Stimulated activated naive CD8-positive, alpha-beta T cell treated with anti-CD3 and anti-CD28 coated beads, Interleukin-15, amount 100 ng/mL, for 72 hours (primary cell): ENCODE results near the gene ARAP3.
A peak's percentile ranks its signal among the peaks of the same experiment; 100 is the strongest.

Experiments
- ATAC-seq: fragments of 150-1000 bp; cut with Tn5 transposase; 2 replicates; pipeline ENCODE4 v1.10.0; 2021; ENCODE audit warnings: mild to moderate bottlenecking, moderate library complexity
- DNase-seq, 2 donors: peaks; one replicate each; pipeline ENCODE4 v3.0.0; 2021 to 2022
- H3K27ac Mint-ChIP-seq, 2 donors: one replicate each; pipeline ENCODE4 v1.8.0; 2022; ENCODE audit warnings: mild to moderate bottlenecking in 2 of 2, mixed read lengths in 2 of 2, moderate library complexity in 2 of 2
- H3K27me3 Mint-ChIP-seq: one replicate; pipeline ENCODE4 v1.8.0; 2022; ENCODE audit warnings: mixed read lengths
- H3K4me1 Mint-ChIP-seq: one replicate; pipeline ENCODE4 v1.8.0; 2022; ENCODE audit warnings: mild to moderate bottlenecking, mixed read lengths
- H3K4me3 Mint-ChIP-seq, 2 donors: one replicate each; pipeline ENCODE4 v1.8.0; 2022; ENCODE audit warnings: mild to moderate bottlenecking in 2 of 2, mixed read lengths in 2 of 2, moderate library complexity in 1 of 2
- H3K9me3 Mint-ChIP-seq, 2 donors: one replicate each; pipeline ENCODE4 v1.8.0; 2022; ENCODE audit warnings: mixed read lengths in 2 of 2

Gene ARAP3

GRCh38 chr5:141641634-141642267, 40.3 kb downstream of the ARAP3 start:
- DNase-seq (no peak), ATAC-seq (peak; percentile 39)
- Mint-ChIP-seq H3K9me3 (no peaks in the 10 kb centered on the region), H3K4me1 (peaks cover 47% of the 10 kb centered on the region), H3K4me3 (no peak overlapping the region), H3K27ac (peak overlapping the region in 1 of 2 donors; percentile 74), H3K27me3 (no peaks in the 10 kb centered on the region)

GRCh38 chr5:141640698-141641097, 41.3 kb downstream of the ARAP3 start:
- no peak overlapping the region for H3K4me3 Mint-ChIP-seq
- peak overlapping the region in 1 of 2 donors; percentile 45 for H3K27ac Mint-ChIP-seq
- no peaks in the 10 kb centered on the region for H3K27me3 Mint-ChIP-seq
- peaks cover 53% of the 10 kb centered on the region for H3K4me1 Mint-ChIP-seq
- no peak for DNase-seq
- no peaks in the 10 kb centered on the region for H3K9me3 Mint-ChIP-seq
- no peak for ATAC-seq

GRCh38 chr5:141640051-141640415, 42.0 kb downstream of the ARAP3 start:
- Mint-ChIP-seq H3K27me3 (no peaks in the 10 kb centered on the region), H3K9me3 (no peaks in the 10 kb centered on the region)

GRCh38 chr5:141639357-141640050, 42.5 kb downstream of the ARAP3 start:
- DNase-seq (no peak), ATAC-seq (no peak)
- H3K4me3 Mint-ChIP-seq, result no peak overlapping the region
- H3K27me3 Mint-ChIP-seq, result no peaks in the 10 kb centered on the region
- peaks cover 57% of the 10 kb centered on the region for H3K4me1 Mint-ChIP-seq
- H3K27ac Mint-ChIP-seq, result no peak overlapping the region
- no peaks in the 10 kb centered on the region for H3K9me3 Mint-ChIP-seq

More at GRCh38 chr5:141640051-141640415, 42.0 kb downstream of the ARAP3 start:
- no peak overlapping the region for H3K27ac Mint-ChIP-seq
- ATAC-seq, result no peak
- no peak for DNase-seq
- H3K4me3 Mint-ChIP-seq, result no peak overlapping the region
- peaks cover 57% of the 10 kb centered on the region for H3K4me1 Mint-ChIP-seq

GRCh38 chr5:141638771-141639170, 43.3 kb downstream of the ARAP3 start:
- Mint-ChIP-seq H3K4me1 (peaks cover 64% of the 10 kb centered on the region), H3K27ac (peak overlapping the region; percentile 24 to 69), H3K4me3 (peak overlapping the region; percentile 97 to 100), H3K9me3 (no peaks in the 10 kb centered on the region), H3K27me3 (no peaks in the 10 kb centered on the region)
- no peak for DNase-seq
- no peak for ATAC-seq

GRCh38 chr5:141637767-141638419, 44.1 kb downstream of the ARAP3 start:
- Mint-ChIP-seq H3K27ac (peak overlapping the region; percentile 93 to 95), H3K4me3 (peak overlapping the region; percentile 97 to 100), H3K4me1 (peaks cover 64% of the 10 kb centered on the region), H3K9me3 (no peaks in the 10 kb centered on the region), H3K27me3 (no peaks in the 10 kb centered on the region)
- DNase-seq (peak; percentile 63 to 67), ATAC-seq (peak; percentile 62)

- ATAC-seq, result peak; percentile 70
- DNase-seq, result peak; percentile 60 to 61
- Mint-ChIP-seq H3K27ac (peak overlapping the region; percentile 93 to 95), H3K9me3 (no peaks in the 10 kb centered on the region), H3K4me1 (peaks cover 58% of the 10 kb centered on the region), H3K4me3 (peak overlapping the region; percentile 97 to 100), H3K27me3 (no peaks in the 10 kb centered on the region)
Observed at GRCh38 chr5:141637123-141637766, 44.8 kb downstream of the ARAP3 start.

- peak; percentile 94 to 95 for DNase-seq
- peak within 1 kb of the TSS; percentile 97 to 100 for H3K4me3 Mint-ChIP-seq
- H3K4me1 Mint-ChIP-seq, result peaks cover 51% of the 10 kb centered on the region
- H3K27ac Mint-ChIP-seq, result peak within 1 kb of the TSS; percentile 93 to 95
- peak; percentile 87 for ATAC-seq
- no peaks in the 10 kb centered on the region for H3K27me3 Mint-ChIP-seq
- H3K9me3 Mint-ChIP-seq, result no peaks in the 10 kb centered on the region
Observed at GRCh38 chr5:141636413-141637122, 45.5 kb downstream of the ARAP3 start, which contains the start of the genes HDAC3 and RELL2. Gene HDAC3 (minus strand): TSS chr5:141636849. CDS start chr5:141636790, 59 bp downstream. Gene RELL2 (plus strand): TSS chr5:141636997. CDS start chr5:141638226, 1,229 bp downstream.

GRCh38 chr5:141636106-141636412, 46.0 kb downstream of the ARAP3 start:
- H3K27ac Mint-ChIP-seq, result peak overlapping the region; percentile 78 to 92
- H3K4me3 Mint-ChIP-seq, result peak overlapping the region; percentile 97 to 100
- ATAC-seq, result no peak
- no peaks in the 10 kb centered on the region for H3K27me3 Mint-ChIP-seq
- peaks cover 46% of the 10 kb centered on the region for H3K4me1 Mint-ChIP-seq
- H3K9me3 Mint-ChIP-seq, result no peaks in the 10 kb centered on the region
- DNase-seq, result no peak

- DNase-seq (no peak), ATAC-seq (no peak)
- Mint-ChIP-seq H3K4me3 (peak overlapping the region; percentile 97 to 100), H3K27ac (peak overlapping the region in 1 of 2 donors; percentile 78), H3K4me1 (peaks cover 42% of the 10 kb centered on the region), H3K9me3 (no peaks in the 10 kb centered on the region), H3K27me3 (no peaks in the 10 kb centered on the region)
Observed at GRCh38 chr5:141635646-141636045, 46.4 kb downstream of the ARAP3 start.

- Mint-ChIP-seq H3K9me3 (no peaks in the 10 kb centered on the region), H3K4me1 (peaks cover 38% of the 10 kb centered on the region), H3K27ac (no peak overlapping the region), H3K4me3 (peak overlapping the region; percentile 97 to 100), H3K27me3 (no peaks in the 10 kb centered on the region)
- DNase-seq (no peak), ATAC-seq (no peak)
Observed at GRCh38 chr5:141634720-141635119, 47.3 kb downstream of the ARAP3 start.

- H3K4me3 Mint-ChIP-seq, result peak overlapping the region; percentile 1 to 50
- H3K4me1 Mint-ChIP-seq, result peaks cover 36% of the 10 kb centered on the region
- no peaks in the 10 kb centered on the region for H3K9me3 Mint-ChIP-seq
- no peaks in the 10 kb centered on the region for H3K27me3 Mint-ChIP-seq
- ATAC-seq (no peak), DNase-seq (no peak)
- H3K27ac Mint-ChIP-seq, result no peak overlapping the region
Observed at GRCh38 chr5:141633871-141634561, 48.0 kb downstream of the ARAP3 start.

- ATAC-seq (no peak), DNase-seq (no peak)
- H3K4me1 Mint-ChIP-seq, result peaks cover 30% of the 10 kb centered on the region
- no peaks in the 10 kb centered on the region for H3K27me3 Mint-ChIP-seq
- no peak overlapping the region for H3K27ac Mint-ChIP-seq
- H3K4me3 Mint-ChIP-seq, result no peak overlapping the region
- no peaks in the 10 kb centered on the region for H3K9me3 Mint-ChIP-seq
Observed at GRCh38 chr5:141632650-141633049, 49.4 kb downstream of the ARAP3 start.

- Mint-ChIP-seq H3K4me3 (no peak overlapping the region), H3K9me3 (no peaks in the 10 kb centered on the region), H3K27me3 (no peaks in the 10 kb centered on the region), H3K27ac (no peak overlapping the region), H3K4me1 (peaks cover 25% of the 10 kb centered on the region)
- DNase-seq, result no peak
- ATAC-seq, result no peak
Observed at GRCh38 chr5:141630570-141631140, 51.4 kb downstream of the ARAP3 start.
